GM19452 (cell line): Measurements from ENCODE around the gene LHX3.

Experiments
- ATAC-seq: cut with Tn5 transposase; IDR thresholded peaks from one replicate; pipeline ENCODE4 v1.9.1; 2021; ENCODE audit not compliant: unreplicated experiment

LHX3 gene

GRCh38 chr9:136209232-136209631 is 4.3 kb upstream of the LHX3 start:
- no peak for ATAC-seq

GRCh38 chr9:136208675-136209074 is 3.7 kb upstream of the LHX3 start:
- no peak for ATAC-seq

GRCh38 chr9:136207616-136208015 is 2.7 kb upstream of the LHX3 start:
- no peak for ATAC-seq

- no peak for ATAC-seq
These were observed 1.8 kb upstream of the LHX3 start for GRCh38 chr9:136206602-136207275.

- no peak for ATAC-seq
These were observed 722 bp upstream of the LHX3 start for GRCh38 chr9:136205707-136205992.

- ATAC-seq: no peak
These were observed 653 bp downstream of the LHX3 start for GRCh38 chr9:136204145-136204805.

- ATAC-seq: no peak
These were observed 1.4 kb downstream of the LHX3 start for GRCh38 chr9:136203408-136204144.

- ATAC-seq: no peak
These were observed 2.2 kb downstream of the LHX3 start for GRCh38 chr9:136202454-136203407.

GRCh38 chr9:136201609-136202453 is 3.1 kb downstream of the LHX3 start:
- no peak for ATAC-seq

GRCh38 chr9:136201174-136201573 is 3.8 kb downstream of the LHX3 start:
- ATAC-seq: no peak

GRCh38 chr9:136200424-136200823 is 4.5 kb downstream of the LHX3 start:
- no peak for ATAC-seq

GRCh38 chr9:136199391-136200288 is 5.3 kb downstream of the LHX3 start:
- no peak for ATAC-seq

- no peak for ATAC-seq
These were observed 6.3 kb downstream of the LHX3 start for GRCh38 chr9:136198605-136199083.

- no peak for ATAC-seq
These were observed 6.9 kb downstream of the LHX3 start for GRCh38 chr9:136197930-136198604.

- ATAC-seq: no peak
These were observed 7.6 kb downstream of the LHX3 start for GRCh38 chr9:136197084-136197875.

GRCh38 chr9:136196404-136197083 is 8.4 kb downstream of the LHX3 start:
- ATAC-seq: no peak

- ATAC-seq: no peak
These were observed 10.4 kb downstream of the LHX3 start for GRCh38 chr9:136194540-136194939.
